Measurements from ENCODE around the gene NPTXR.

NPTXR gene

GRCh38 chr22:38796262-38796957, 47.4 kb downstream of the NPTXR start:
- WGBS (ENCODE audit: extremely low coverage, insufficient coverage, insufficient read length), result 100% methylated on average over 2 of the region's 12 CpGs
- Histone ChIP-seq H2BK5ac (ENCODE audit: low read depth, low read length, poor library complexity) (no peak overlapping the region), H3K27me3 (ENCODE audit: insufficient read depth, low read length) (peaks cover 2% of the 10 kb centered on the region)

GRCh38 chr22:38795569-38795968, 48.3 kb downstream of the NPTXR start:
- H3K27me3 ChIP-seq (ENCODE audit: insufficient read depth, low read length), result peaks cover 2% of the 10 kb centered on the region
- peaks cover 0 to 4% of the 10 kb centered on the region in 2 experiments for H3K4me1 ChIP-seq (ENCODE audit: control insufficient read depth in 1 of 2, insufficient read depth in 2 of 2, low read length in 2 of 2)
- no peak overlapping the region for H3K4ac ChIP-seq (ENCODE audit: low read depth, low read length)
- no peak overlapping the region for H3K4me2 ChIP-seq (ENCODE audit: low read length)
- H3K36me3 ChIP-seq (ENCODE audit: control insufficient read depth in 1 of 2, insufficient read depth in 2 of 2, low read length in 2 of 2), result no peaks in the 10 kb centered on the region
- no peak overlapping the region for H2BK12ac ChIP-seq (ENCODE audit: low read length)
- H2AK5ac ChIP-seq (ENCODE audit: low read length), result no peak overlapping the region
- DNase-seq, result no peak
- no peak overlapping the region for H2AFZ ChIP-seq (ENCODE audit: insufficient read depth, low read length, poor library complexity)
- H4K12ac ChIP-seq (ENCODE audit: low read depth, low read length), result no peak overlapping the region
- no peak overlapping the region for H3K4me3 ChIP-seq (ENCODE audit: low read depth, low read length)
- no peak overlapping the region for H3K27ac ChIP-seq (ENCODE audit: low read depth, low read length)
- no peak overlapping the region for H3K9ac ChIP-seq (ENCODE audit: low read length)
- no peak overlapping the region for H4K8ac ChIP-seq (ENCODE audit: low read depth, low read length)
- no peak overlapping the region for H3K14ac ChIP-seq (ENCODE audit: low read length)
- no peak overlapping the region for H3K18ac ChIP-seq (ENCODE audit: low read length)
- H3K9me3 ChIP-seq (ENCODE audit: insufficient read depth, low read depth, low read length), result no peaks in the 10 kb centered on the region
- H3K79me2 ChIP-seq (ENCODE audit: control insufficient read depth, insufficient read depth, low read length, poor library complexity), result peaks cover 2% of the 10 kb centered on the region
- no peak overlapping the region for H2BK5ac ChIP-seq (ENCODE audit: low read depth, low read length, poor library complexity)
- H3K23ac ChIP-seq (ENCODE audit: low read length), result no peak overlapping the region
- no CpG with 5 or more reads among the region's 4 CpGs for WGBS (ENCODE audit: extremely low coverage, insufficient coverage, insufficient read length)
- no peak overlapping the region for H4K91ac ChIP-seq (ENCODE audit: low read depth, low read length)
- no peak overlapping the region for H2BK120ac ChIP-seq (ENCODE audit: insufficient read depth, low read length, poor library complexity)
- H3K79me1 ChIP-seq (ENCODE audit: low read length), result peaks cover 4% of the 10 kb centered on the region

More at GRCh38 chr22:38796262-38796957, 47.4 kb downstream of the NPTXR start:
- Histone ChIP-seq H3K9me3 (ENCODE audit: insufficient read depth, low read depth, low read length) (no peaks in the 10 kb centered on the region), H3K4ac (ENCODE audit: low read depth, low read length) (no peak overlapping the region), H3K27ac (ENCODE audit: low read depth, low read length) (no peak overlapping the region), H3K4me1 (ENCODE audit: control insufficient read depth in 1 of 2, insufficient read depth in 2 of 2, low read length in 2 of 2) (peaks cover 0 to 4% of the 10 kb centered on the region in 2 experiments), H3K79me2 (ENCODE audit: control insufficient read depth, insufficient read depth, low read length, poor library complexity) (peaks cover 2% of the 10 kb centered on the region), H3K23ac (ENCODE audit: low read length) (no peak overlapping the region), H4K8ac (ENCODE audit: low read depth, low read length) (no peak overlapping the region), H2AFZ (ENCODE audit: insufficient read depth, low read length, poor library complexity) (no peak overlapping the region), H3K18ac (ENCODE audit: low read length) (no peak overlapping the region), H3K36me3 (ENCODE audit: control insufficient read depth in 1 of 2, insufficient read depth in 2 of 2, low read length in 2 of 2) (no peaks in the 10 kb centered on the region), H3K4me2 (ENCODE audit: low read length) (no peak overlapping the region), H2BK12ac (ENCODE audit: low read length) (no peak overlapping the region), H3K79me1 (ENCODE audit: low read length) (peaks cover 4% of the 10 kb centered on the region), H3K4me3 (ENCODE audit: low read depth, low read length) (peak overlapping the region; percentile 16), H2AK5ac (ENCODE audit: low read length) (no peak overlapping the region), H3K14ac (ENCODE audit: low read length) (no peak overlapping the region), H3K9ac (ENCODE audit: low read length) (no peak overlapping the region), H2BK120ac (ENCODE audit: insufficient read depth, low read length, poor library complexity) (no peak overlapping the region), H4K91ac (ENCODE audit: low read depth, low read length) (no peak overlapping the region), H4K12ac (ENCODE audit: low read depth, low read length) (no peak overlapping the region)
- DNase-seq, result peak; percentile 4 to 27

GRCh38 chr22:38793721-38794466, 49.9 kb downstream of the NPTXR start, which contains the start of gene DNAL4:
DNAL4 (minus strand) TSS chr22:38794143; CDS start chr22:38782731, 11,412 bp downstream.
- no peak within 1 kb of the TSS for H3K27ac ChIP-seq (ENCODE audit: low read depth, low read length)

GRCh38 chr22:38793317-38793716, 50.5 kb downstream of the NPTXR start:
- no CpG with 5 or more reads among the region's 9 CpGs for WGBS (ENCODE audit: extremely low coverage, insufficient coverage, insufficient read length)
- H3K4ac ChIP-seq (ENCODE audit: low read depth, low read length), result peak overlapping the region; percentile 4
- no peak overlapping the region for H2AK5ac ChIP-seq (ENCODE audit: low read length)
- no peaks in the 10 kb centered on the region for H3K9me3 ChIP-seq (ENCODE audit: insufficient read depth, low read depth, low read length)
- DNase-seq, result peak in 1 of 2 donors; percentile 3
- H3K4me2 ChIP-seq (ENCODE audit: low read length), result peak overlapping the region; percentile 84
- no peak overlapping the region for H2BK120ac ChIP-seq (ENCODE audit: insufficient read depth, low read length, poor library complexity)
- H3K4me3 ChIP-seq (ENCODE audit: low read depth, low read length), result peak overlapping the region; percentile 87
- H3K36me3 ChIP-seq (ENCODE audit: control insufficient read depth in 1 of 2, insufficient read depth in 2 of 2, low read length in 2 of 2), result peaks cover 3 to 6% of the 10 kb centered on the region in 2 experiments
- no peak overlapping the region for H2BK12ac ChIP-seq (ENCODE audit: low read length)
- H3K9ac ChIP-seq (ENCODE audit: low read length), result peak overlapping the region; percentile 78
- H3K18ac ChIP-seq (ENCODE audit: low read length), result no peak overlapping the region
- peaks cover 4% of the 10 kb centered on the region for H3K79me1 ChIP-seq (ENCODE audit: low read length)
- peak overlapping the region; percentile 42 for H4K91ac ChIP-seq (ENCODE audit: low read depth, low read length)
- peaks cover 0 to 4% of the 10 kb centered on the region in 2 experiments for H3K4me1 ChIP-seq (ENCODE audit: control insufficient read depth in 1 of 2, insufficient read depth in 2 of 2, low read length in 2 of 2)
- no peak overlapping the region for H3K27ac ChIP-seq (ENCODE audit: low read depth, low read length)
- H3K14ac ChIP-seq (ENCODE audit: low read length), result peak overlapping the region; percentile 22
- H3K23ac ChIP-seq (ENCODE audit: low read length), result no peak overlapping the region
- H2BK5ac ChIP-seq (ENCODE audit: low read depth, low read length, poor library complexity), result no peak overlapping the region
- H3K27me3 ChIP-seq (ENCODE audit: insufficient read depth, low read length), result peaks cover 2% of the 10 kb centered on the region
- H2AFZ ChIP-seq (ENCODE audit: insufficient read depth, low read length, poor library complexity), result peak overlapping the region; percentile 61
- H3K79me2 ChIP-seq (ENCODE audit: control insufficient read depth, insufficient read depth, low read length, poor library complexity), result peaks cover 2% of the 10 kb centered on the region
- peak overlapping the region; percentile 64 for H4K8ac ChIP-seq (ENCODE audit: low read depth, low read length)
- H4K12ac ChIP-seq (ENCODE audit: low read depth, low read length), result peak overlapping the region; percentile 19

More at GRCh38 chr22:38793721-38794466, 49.9 kb downstream of the NPTXR start, which contains the start of gene DNAL4:
- peaks cover 3 to 6% of the 10 kb centered on the region in 2 experiments for H3K36me3 ChIP-seq (ENCODE audit: control insufficient read depth in 1 of 2, insufficient read depth in 2 of 2, low read length in 2 of 2)
- peak within 1 kb of the TSS; percentile 78 for H3K9ac ChIP-seq (ENCODE audit: low read length)
- H4K8ac ChIP-seq (ENCODE audit: low read depth, low read length), result peak within 1 kb of the TSS; percentile 78
- H3K4me2 ChIP-seq (ENCODE audit: low read length), result peak within 1 kb of the TSS; percentile 84
- H3K14ac ChIP-seq (ENCODE audit: low read length), result peak within 1 kb of the TSS; percentile 22
- H3K79me2 ChIP-seq (ENCODE audit: control insufficient read depth, insufficient read depth, low read length, poor library complexity), result peaks cover 2% of the 10 kb centered on the region
- H3K23ac ChIP-seq (ENCODE audit: low read length), result no peak within 1 kb of the TSS
- H3K4me3 ChIP-seq (ENCODE audit: low read depth, low read length), result peak within 1 kb of the TSS; percentile 87
- H3K18ac ChIP-seq (ENCODE audit: low read length), result no peak within 1 kb of the TSS
- H2BK12ac ChIP-seq (ENCODE audit: low read length), result no peak within 1 kb of the TSS
- no CpG with 5 or more reads among the region's 47 CpGs for WGBS (ENCODE audit: extremely low coverage, insufficient coverage, insufficient read length)
- peak within 1 kb of the TSS; percentile 42 for H4K91ac ChIP-seq (ENCODE audit: low read depth, low read length)
- peak within 1 kb of the TSS; percentile 63 for H2AFZ ChIP-seq (ENCODE audit: insufficient read depth, low read length, poor library complexity)
- H2BK120ac ChIP-seq (ENCODE audit: insufficient read depth, low read length, poor library complexity), result no peak within 1 kb of the TSS
- H3K9me3 ChIP-seq (ENCODE audit: insufficient read depth, low read depth, low read length), result no peaks in the 10 kb centered on the region
- peak within 1 kb of the TSS; percentile 11 for H2BK5ac ChIP-seq (ENCODE audit: low read depth, low read length, poor library complexity)
- peaks cover 4% of the 10 kb centered on the region for H3K79me1 ChIP-seq (ENCODE audit: low read length)
- H3K27me3 ChIP-seq (ENCODE audit: insufficient read depth, low read length), result peaks cover 2% of the 10 kb centered on the region
- no peak within 1 kb of the TSS for H2AK5ac ChIP-seq (ENCODE audit: low read length)
- peak; percentile 94 to 99 for DNase-seq
- peak within 1 kb of the TSS; percentile 19 for H4K12ac ChIP-seq (ENCODE audit: low read depth, low read length)
- peak within 1 kb of the TSS; percentile 4 for H3K4ac ChIP-seq (ENCODE audit: low read depth, low read length)
- H3K4me1 ChIP-seq (ENCODE audit: control insufficient read depth in 1 of 2, insufficient read depth in 2 of 2, low read length in 2 of 2), result peaks cover 0 to 4% of the 10 kb centered on the region in 2 experiments

Measured in trophoblast cell (in vitro differentiated cells and primary cell).